Measurements from ENCODE around the gene BPIFA2.

Gene BPIFA2

GRCh38 chr20:33139467-33139866 lies 28.5 kb upstream of the BPIFA2 start:
- TF ChIP-seq GATA1 (IDR thresholded peaks at IDR 0.05; ENCODE audit: low read depth, low read length) (no peak), POLR2A (IDR thresholded peaks at IDR 0.05; ENCODE audit: low read length) (no peak)
- no peak for DNase-seq

- no peak for TF ChIP-seq GATA1 (IDR thresholded peaks at IDR 0.05; ENCODE audit: low read depth, low read length)
- DNase-seq: no peak
Measured at GRCh38 chr20:33145521-33145920, 22.4 kb upstream of the BPIFA2 start.

- TF ChIP-seq GATA1 (IDR thresholded peaks at IDR 0.05; ENCODE audit: low read depth, low read length) (no peak), POLR2A (IDR thresholded peaks at IDR 0.05; ENCODE audit: low read length) (no peak)
- DNase-seq: no peak
Measured at GRCh38 chr20:33147299-33147698, 20.7 kb upstream of the BPIFA2 start.

GRCh38 chr20:33148040-33148439 lies 19.9 kb upstream of the BPIFA2 start:
- TF ChIP-seq GATA1 (IDR thresholded peaks at IDR 0.05; ENCODE audit: low read depth, low read length) (no peak), POLR2A (IDR thresholded peaks at IDR 0.05; ENCODE audit: low read length) (no peak)
- no peak for DNase-seq

GRCh38 chr20:33154252-33154651 lies 13.7 kb upstream of the BPIFA2 start:
- TF ChIP-seq GATA1 (IDR thresholded peaks at IDR 0.05; ENCODE audit: low read depth, low read length): no peak
- no peak for TF ChIP-seq POLR2A (IDR thresholded peaks at IDR 0.05; ENCODE audit: low read length)
- DNase-seq: no peak

GRCh38 chr20:33158637-33159385 lies 9.1 kb upstream of the BPIFA2 start:
- DNase-seq: no peak
- TF ChIP-seq GATA1 (IDR thresholded peaks at IDR 0.05; ENCODE audit: low read depth, low read length): no peak
- no peak for TF ChIP-seq POLR2A (IDR thresholded peaks at IDR 0.05; ENCODE audit: low read length)

- DNase-seq: no peak
Measured at GRCh38 chr20:33159713-33160112, 8.2 kb upstream of the BPIFA2 start.

GRCh38 chr20:33160681-33161080 lies 7.3 kb upstream of the BPIFA2 start:
- TF ChIP-seq GATA1 (IDR thresholded peaks at IDR 0.05; ENCODE audit: low read depth, low read length): no peak
- TF ChIP-seq POLR2A (IDR thresholded peaks at IDR 0.05; ENCODE audit: low read length): no peak
- DNase-seq: no peak

More at GRCh38 chr20:33159713-33160112, 8.2 kb upstream of the BPIFA2 start:
- no peak for TF ChIP-seq GATA1 (IDR thresholded peaks at IDR 0.05; ENCODE audit: low read depth, low read length)
- TF ChIP-seq POLR2A (IDR thresholded peaks at IDR 0.05; ENCODE audit: low read length): no peak

- TF ChIP-seq GATA1 (IDR thresholded peaks at IDR 0.05; ENCODE audit: low read depth, low read length): no peak
- TF ChIP-seq POLR2A (IDR thresholded peaks at IDR 0.05; ENCODE audit: low read length): no peak
Measured at GRCh38 chr20:33162313-33162712, 5.6 kb upstream of the BPIFA2 start.

GRCh38 chr20:33162753-33163152 lies 5.2 kb upstream of the BPIFA2 start:
- DNase-seq: no peak
- no peak for TF ChIP-seq POLR2A (IDR thresholded peaks at IDR 0.05; ENCODE audit: low read length)
- TF ChIP-seq GATA1 (IDR thresholded peaks at IDR 0.05; ENCODE audit: low read depth, low read length): no peak

More at GRCh38 chr20:33162313-33162712, 5.6 kb upstream of the BPIFA2 start:
- DNase-seq: no peak

GRCh38 chr20:33163856-33164762 lies 3.9 kb upstream of the BPIFA2 start:
- TF ChIP-seq POLR2A (IDR thresholded peaks at IDR 0.05; ENCODE audit: low read length): no peak
- no peak for TF ChIP-seq GATA1 (IDR thresholded peaks at IDR 0.05; ENCODE audit: low read depth, low read length)
- DNase-seq: no peak

GRCh38 chr20:33164763-33165095 lies 3.2 kb upstream of the BPIFA2 start:
- DNase-seq: no peak
- no peak for TF ChIP-seq GATA1 (IDR thresholded peaks at IDR 0.05; ENCODE audit: low read depth, low read length)
- no peak for TF ChIP-seq POLR2A (IDR thresholded peaks at IDR 0.05; ENCODE audit: low read length)

GRCh38 chr20:33165416-33166055 lies 2.4 kb upstream of the BPIFA2 start:
- DNase-seq: no peak
- TF ChIP-seq GATA1 (IDR thresholded peaks at IDR 0.05; ENCODE audit: low read depth, low read length) (no peak), POLR2A (IDR thresholded peaks at IDR 0.05; ENCODE audit: low read length) (no peak)

- TF ChIP-seq POLR2A (IDR thresholded peaks at IDR 0.05; ENCODE audit: low read length): no peak
- TF ChIP-seq GATA1 (IDR thresholded peaks at IDR 0.05; ENCODE audit: low read depth, low read length): no peak
- DNase-seq: no peak
Measured at GRCh38 chr20:33166533-33167113, 1.3 kb upstream of the BPIFA2 start.

All from erythroblast (primary cell).